ENCODE measurements around the gene BMPR1A.

GRCh38 chr10:86795353-86795752 is 38.9 kb downstream of the BMPR1A start:
- TF ChIP-seq EZH2phosphoT487 (IDR thresholded peaks at IDR 0.05; ENCODE audit: borderline replicate concordance) (no peak), CTCF (IDR thresholded peaks at IDR 0.05 in 2 of 3, conservative IDR thresholded peaks at IDR 0.05 in 1 of 3; ENCODE audit: borderline replicate concordance in 1 of 3, insufficient read depth in 1 of 3, low read depth in 2 of 3, low read length in 2 of 3) (no peak), MAX (IDR thresholded peaks at IDR 0.05) (no peak), POLR2AphosphoS5 (IDR thresholded peaks at IDR 0.05; ENCODE audit: low read depth, low read length) (no peak), SRF (IDR thresholded peaks at IDR 0.05; ENCODE audit: low read depth) (no peak), SP1 (IDR thresholded peaks at IDR 0.05; ENCODE audit: low read depth) (no peak), FOSL1 (IDR thresholded peaks at IDR 0.05; ENCODE audit: low read depth) (no peak), POLR2A (IDR thresholded peaks at IDR 0.05; ENCODE audit: borderline replicate concordance, extremely low read depth, insufficient read depth, insufficient read length) (no peak), SIN3A (IDR thresholded peaks at IDR 0.05; ENCODE audit: low read depth) (no peak), REST (IDR thresholded peaks at IDR 0.05; ENCODE audit: low read depth) (no peak), EZH2 (IDR thresholded peaks at IDR 0.05) (no peak), ELF1 (IDR thresholded peaks at IDR 0.05; ENCODE audit: borderline replicate concordance, low read depth) (no peak), ZNF274 (IDR thresholded peaks at IDR 0.05; ENCODE audit: low read depth, low read length) (no peak), ZBTB33 (IDR thresholded peaks at IDR 0.05; ENCODE audit: extremely low read depth, insufficient replicate concordance, low read length) (no peak)
